OCI-LY7 (cell line): ENCODE data around the gene CDK11B.

Experiments
- EZH2phosphoT487 ChIP-seq: fragments of 200-600 bp; sonication (generic); IDR thresholded peaks from 2 replicates; pipeline ENCODE4 v1.6.1; 2018; ENCODE audit warnings: low read depth, borderline replicate concordance, mild to moderate bottlenecking, mixed run types, antibody characterized with exemption, low read length, moderate library complexity, mixed read lengths
- TF ChIP-seq, protein P1 (sequence below): fragments of 200-600 bp; sonication (generic); conservative IDR thresholded peaks from 2 replicates; pipeline ENCODE4 v1.5.1; 2014; ENCODE audit warnings: mild to moderate bottlenecking, antibody characterized with exemption, low read length, moderate library complexity, mixed read lengths

DNA sequence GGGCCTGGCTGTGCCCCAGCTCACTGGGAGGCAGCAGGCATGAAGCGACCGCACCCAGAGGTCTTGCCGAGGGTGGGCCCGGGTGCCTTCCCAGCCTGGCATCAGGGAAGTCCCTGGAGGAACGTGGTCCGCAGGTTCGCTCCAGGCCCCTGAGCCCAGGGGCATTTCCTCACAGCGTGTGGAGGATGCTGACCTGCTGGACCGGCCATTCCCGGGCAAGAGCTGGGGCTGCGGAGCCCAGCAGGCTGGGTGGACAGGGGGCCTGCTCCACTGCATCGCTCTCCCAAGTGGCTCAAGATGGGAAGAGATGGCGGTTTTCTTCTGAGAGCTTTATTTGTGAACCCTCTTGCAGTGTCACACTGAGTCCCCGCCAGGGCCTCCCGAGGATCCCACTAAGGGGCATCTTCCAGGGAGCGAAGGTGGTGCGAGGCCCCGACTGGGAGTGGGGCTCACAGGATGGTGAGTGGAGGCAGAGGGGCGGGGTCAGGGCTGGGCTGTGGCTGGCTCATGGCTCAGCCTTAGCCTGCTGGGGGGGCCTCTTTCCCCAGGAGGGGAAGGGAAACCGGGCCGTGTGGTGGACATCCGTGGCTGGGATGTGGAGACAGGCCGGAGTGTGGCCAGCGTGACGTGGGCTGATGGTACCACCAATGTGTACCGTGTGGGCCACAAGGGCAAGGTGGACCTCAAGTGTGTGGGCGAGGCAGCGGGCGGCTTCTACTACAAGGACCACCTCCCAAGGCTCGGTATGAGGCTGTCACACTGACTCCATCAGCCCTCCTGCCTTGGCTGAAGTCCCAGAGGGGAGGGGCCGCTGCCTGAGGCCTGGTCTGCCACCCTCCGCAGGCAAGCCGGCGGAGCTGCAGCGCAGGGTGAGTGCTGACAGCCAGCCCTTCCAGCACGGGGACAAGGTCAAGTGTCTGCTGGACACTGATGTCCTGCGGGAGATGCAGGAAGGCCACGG, 34.1 kb downstream of the CDK11B start:
- TF ChIP-seq, protein P1, sequence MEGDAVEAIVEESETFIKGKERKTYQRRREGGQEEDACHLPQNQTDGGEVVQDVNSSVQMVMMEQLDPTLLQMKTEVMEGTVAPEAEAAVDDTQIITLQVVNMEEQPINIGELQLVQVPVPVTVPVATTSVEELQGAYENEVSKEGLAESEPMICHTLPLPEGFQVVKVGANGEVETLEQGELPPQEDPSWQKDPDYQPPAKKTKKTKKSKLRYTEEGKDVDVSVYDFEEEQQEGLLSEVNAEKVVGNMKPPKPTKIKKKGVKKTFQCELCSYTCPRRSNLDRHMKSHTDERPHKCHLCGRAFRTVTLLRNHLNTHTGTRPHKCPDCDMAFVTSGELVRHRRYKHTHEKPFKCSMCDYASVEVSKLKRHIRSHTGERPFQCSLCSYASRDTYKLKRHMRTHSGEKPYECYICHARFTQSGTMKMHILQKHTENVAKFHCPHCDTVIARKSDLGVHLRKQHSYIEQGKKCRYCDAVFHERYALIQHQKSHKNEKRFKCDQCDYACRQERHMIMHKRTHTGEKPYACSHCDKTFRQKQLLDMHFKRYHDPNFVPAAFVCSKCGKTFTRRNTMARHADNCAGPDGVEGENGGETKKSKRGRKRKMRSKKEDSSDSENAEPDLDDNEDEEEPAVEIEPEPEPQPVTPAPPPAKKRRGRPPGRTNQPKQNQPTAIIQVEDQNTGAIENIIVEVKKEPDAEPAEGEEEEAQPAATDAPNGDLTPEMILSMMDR, result no peak
- TF ChIP-seq EZH2phosphoT487, result no peak
